H9 (cell line): ENCODE data around the gene FHOD3. TPM values are rescaled to one million over a fixed set of nuclear protein-coding genes. Genes with fewer than 3 reads are reported as not detected.

Experiments
- DNase-seq: peaks from one replicate; pipeline ENCODE4 v3.0.0-alpha.2; 2017
- H2AFZ ChIP-seq: one replicate; pipeline ENCODE4 v1.6.1; 2013; ENCODE audit warnings: mild to moderate bottlenecking, low read length, control low read depth, moderate library complexity
- H2AK5ac ChIP-seq: 2 replicates; pipeline ENCODE4 v1.6.1; 2013; ENCODE audit warnings: low read length, control low read depth, mixed read lengths; ENCODE audit not compliant: insufficient read length
- H2BK120ac ChIP-seq: one replicate; pipeline ENCODE4 v1.6.1; 2013; ENCODE audit warnings: low read depth, mild to moderate bottlenecking, low read length, control low read depth, inconsistent platforms; ENCODE audit not compliant: poor library complexity, severe bottlenecking
- H2BK12ac ChIP-seq: 2 replicates; pipeline ENCODE4 v1.6.1; 2013; ENCODE audit warnings: low read length, control low read depth, mixed read lengths, low read depth; ENCODE audit not compliant: insufficient read length
- H2BK15ac ChIP-seq: 2 replicates; pipeline ENCODE4 v1.6.1; 2013; ENCODE audit warnings: low read depth, low read length, control low read depth
- H2BK20ac ChIP-seq: one replicate; pipeline ENCODE4 v1.6.1; 2013; ENCODE audit warnings: low read depth, mild to moderate bottlenecking, low read length, control low read depth, inconsistent platforms; ENCODE audit not compliant: poor library complexity, severe bottlenecking
- H2BK5ac ChIP-seq: 2 replicates; pipeline ENCODE4 v1.6.1; 2013; ENCODE audit warnings: low read length, control low read depth, mixed read lengths; ENCODE audit not compliant: insufficient read length
- H3K14ac ChIP-seq: 2 replicates; pipeline ENCODE4 v1.6.1; 2013; ENCODE audit warnings: low read length, control low read depth; ENCODE audit not compliant: insufficient read depth
- H3K18ac ChIP-seq: 2 replicates; pipeline ENCODE4 v1.6.1; 2013; ENCODE audit warnings: low read depth, mild to moderate bottlenecking, mixed read lengths, low read length, control low read depth; ENCODE audit not compliant: insufficient read length
- H3K23ac ChIP-seq: 2 replicates; pipeline ENCODE4 v1.6.1; 2013; ENCODE audit warnings: low read length, control low read depth, mixed read lengths, low read depth; ENCODE audit not compliant: insufficient read length
- H3K23me2 ChIP-seq: 2 replicates; pipeline ENCODE4 v1.6.1; 2013; ENCODE audit warnings: low read depth, mild to moderate bottlenecking, mixed read lengths, low read length, control low read depth; ENCODE audit not compliant: insufficient read length, poor library complexity, severe bottlenecking
- H3K27ac ChIP-seq: 2 replicates; pipeline ENCODE4 v1.5.1; 2013; ENCODE audit warnings: low read length, control low read depth, mixed read lengths, low read depth; ENCODE audit not compliant: insufficient read length
- H3K27me3 ChIP-seq: 2 replicates; pipeline ENCODE4 v1.6.1; 2013; ENCODE audit warnings: low read length, control low read depth, inconsistent platforms; ENCODE audit not compliant: insufficient read depth
- H3K4ac ChIP-seq: 2 replicates; pipeline ENCODE4 v1.6.1; 2013; ENCODE audit warnings: low read depth, mild to moderate bottlenecking, control low read depth, inconsistent platforms, low read length, moderate library complexity
- H3K4me1 ChIP-seq: 2 replicates; pipeline ENCODE4 v1.6.1; 2013; ENCODE audit warnings: low read length, control low read depth, inconsistent platforms; ENCODE audit not compliant: insufficient read depth
- H3K4me2 ChIP-seq: 2 replicates; pipeline ENCODE4 v1.6.1; 2013; ENCODE audit warnings: low read length, control low read depth, mixed read lengths; ENCODE audit not compliant: insufficient read length, insufficient read depth
- H3K56ac ChIP-seq: 2 replicates; pipeline ENCODE4 v1.6.1; 2013; ENCODE audit warnings: low read depth, mild to moderate bottlenecking, mixed read lengths, low read length, control low read depth; ENCODE audit not compliant: insufficient read length
- H3K79me1 ChIP-seq: 2 replicates; pipeline ENCODE4 v1.6.1; 2013; ENCODE audit warnings: low read depth, mild to moderate bottlenecking, moderate library complexity, low read length, control low read depth, inconsistent platforms; ENCODE audit not compliant: insufficient read depth, poor library complexity, severe bottlenecking
- H3K79me2 ChIP-seq: 2 replicates; pipeline ENCODE4 v1.6.1; 2013; ENCODE audit warnings: low read length, control low read depth, inconsistent platforms; ENCODE audit not compliant: insufficient read depth
- H3K9ac ChIP-seq: 2 replicates; pipeline ENCODE4 v1.6.1; 2013; ENCODE audit warnings: low read length, control low read depth, mixed read lengths; ENCODE audit not compliant: insufficient read length; ENCODE audit errors: extremely low read depth
- H3K9me3 ChIP-seq: one replicate; pipeline ENCODE4 v1.6.1; 2013; ENCODE audit warnings: low read depth, low read length, inconsistent platforms; ENCODE audit not compliant: control insufficient read depth
- H3T11ph ChIP-seq: one replicate; pipeline ENCODE4 v1.6.1; 2013; ENCODE audit warnings: mild to moderate bottlenecking, low read length, control low read depth, inconsistent platforms
- H4K20me1 ChIP-seq: one replicate; pipeline ENCODE4 v1.6.1; 2013; ENCODE audit not compliant: control insufficient read depth, insufficient read length, insufficient read depth
- H4K5ac ChIP-seq: 2 replicates; pipeline ENCODE4 v1.6.1; 2013; ENCODE audit warnings: low read depth, mild to moderate bottlenecking, mixed read lengths, low read length, control low read depth; ENCODE audit not compliant: insufficient read length
- H4K8ac ChIP-seq: replicated peaks from 2 replicates; pipeline ENCODE4 v1.6.1; 2013; ENCODE audit warnings: low read length, control low read depth, mixed read lengths, low read depth; ENCODE audit not compliant: insufficient read length
- H4K91ac ChIP-seq: 2 replicates; pipeline ENCODE4 v1.6.1; 2013; ENCODE audit warnings: low read depth, mild to moderate bottlenecking, moderate library complexity, mixed read lengths, low read length, control low read depth; ENCODE audit not compliant: insufficient read length
- H3K27ac Mint-ChIP-seq, 3 experiments: 2 replicates in 2 of 3; 3 replicates in 1 of 3; pipeline ENCODE4 v1.8.0; 2020 to 2021; ENCODE audit warnings: mixed read lengths in 3 of 3, mild to moderate bottlenecking in 1 of 3, moderate library complexity in 1 of 3
- H3K27me3 Mint-ChIP-seq: 2 replicates; pipeline ENCODE4 v1.8.0; 2021; ENCODE audit warnings: low read depth, mild to moderate bottlenecking, moderate library complexity, mixed read lengths
- H3K36me3 Mint-ChIP-seq, 3 experiments: 2 replicates in 2 of 3; 3 replicates in 1 of 3; pipeline ENCODE4 v1.8.0; 2020 to 2021; ENCODE audit warnings: low read depth in 3 of 3, mixed read lengths in 3 of 3; ENCODE audit not compliant: insufficient read depth in 1 of 3
- H3K4me1 Mint-ChIP-seq, 2 experiments: 2 replicates each; pipeline ENCODE4 v1.8.0; 2020; ENCODE audit warnings: mixed read lengths in 2 of 2
- H3K4me3 Mint-ChIP-seq, 2 experiments: 2 replicates in 1 of 2; 3 replicates in 1 of 2; pipeline ENCODE4 v1.8.0; 2020 to 2021; ENCODE audit warnings: mild to moderate bottlenecking in 2 of 2, mixed read lengths in 2 of 2, moderate library complexity in 1 of 2
- H3K9me3 Mint-ChIP-seq, 2 experiments: 2 replicates in 1 of 2; 3 replicates in 1 of 2; pipeline ENCODE4 v1.8.0; 2020; ENCODE audit warnings: mild to moderate bottlenecking in 2 of 2, mixed read lengths in 2 of 2, moderate library complexity in 1 of 2
- CTCF ChIP-seq: fragments of 200-600 bp; sonication (generic); conservative IDR thresholded peaks from 3 replicates; pipeline ENCODE4 v1.8.0; 2021; ENCODE audit warnings: antibody characterized with exemption, mild to moderate bottlenecking
- WGBS: extraction: QIAGEN DNeasy Blood & Tissue Kit; methylation state at CpG from one replicate; pipeline ENCODE4 v1.1.7; 2013; ENCODE audit warnings: missing lambda C conversion rate, low lambda C conversion rate, mixed read lengths; ENCODE audit not compliant: insufficient read length; ENCODE audit errors: extremely low coverage; 5-methylcytosine and 5-hydroxymethylcytosine counted together
- total RNA-seq: library from RNA; stranded (reverse); gene quantifications from 2 replicates; pipeline ENCODE4 v1.2.1, GENCODE V29; 2021

The FHOD3 gene
- total RNA-seq, 1 experiment from 2014 or later = 8.0 TPM

- no peaks in the 10 kb centered on the region; the same call in 1 of the 2 replicates for H3K4me1 ChIP-seq
- Mint-ChIP-seq H3K4me1 (peaks cover 5% of the 10 kb centered on the region in 2 experiments), H3K27me3 (peaks cover 3% of the 10 kb centered on the region; the same call in 1 of the 2 replicates), H3K36me3 (no peaks in the 10 kb centered on the region), H3K9me3 (no peaks in the 10 kb centered on the region), H3K27ac (no peak overlapping the region; a peak in 1 of 7 replicates), H3K4me3 (no peak overlapping the region)
- no peak overlapping the region for H2BK120ac ChIP-seq
- H3K56ac ChIP-seq = no peak overlapping the region
- H3K9me3 ChIP-seq = no peaks in the 10 kb centered on the region
- no peak overlapping the region for H4K91ac ChIP-seq
- no peaks in the 10 kb centered on the region for H4K20me1 ChIP-seq
- H3K9ac ChIP-seq = no peak overlapping the region
- no peaks in the 10 kb centered on the region for H3K27me3 ChIP-seq
- no peak for TF ChIP-seq CTCF
- H3K23ac ChIP-seq = no peak overlapping the region
- no peak overlapping the region for H4K8ac ChIP-seq
- no peak overlapping the region for H3K4me2 ChIP-seq
- DNase-seq = no peak
- H2AFZ ChIP-seq = no peak overlapping the region
- H3K27ac ChIP-seq = no peak overlapping the region
- H3T11ph ChIP-seq = no peak overlapping the region
- H3K79me1 ChIP-seq = no peaks in the 10 kb centered on the region
- no peak overlapping the region; the same call in 1 of the 2 replicates for H3K14ac ChIP-seq
- no CpG with 5 or more reads among the region's 12 CpGs for WGBS
- H2BK20ac ChIP-seq = no peak overlapping the region
- H2AK5ac ChIP-seq = no peak overlapping the region
- H4K5ac ChIP-seq = no peak overlapping the region
- H3K4ac ChIP-seq = no peak overlapping the region
- H3K79me2 ChIP-seq = no peaks in the 10 kb centered on the region
- no peak overlapping the region for H2BK12ac ChIP-seq
- no peaks in the 10 kb centered on the region for H3K23me2 ChIP-seq
- no peak overlapping the region for H3K18ac ChIP-seq
- no peak overlapping the region for H2BK15ac ChIP-seq
- H2BK5ac ChIP-seq = no peak overlapping the region
These were observed 420.1 kb downstream of the FHOD3 start for GRCh38 chr18:36717422-36718110.
